ENCODE results near the gene GRIK4. TPM values are rescaled to one million over a fixed set of nuclear protein-coding genes. Genes with fewer than 3 reads are reported as not detected.
A peak's percentile ranks its signal among the peaks of the same experiment; 100 is the strongest.

GRIK4 gene
- total and polyA plus RNA-seq, 2 of the 4 experiments (the other 2 are of a cell fraction), result 0.18 to 0.38 TPM

GRCh38 chr11:120858740-120859139 is 347.2 kb downstream of the GRIK4 start:
- intact Hi-C loops (cut with micrococcal nuclease) (no loop called here), in situ Hi-C loops (cut with MboI; ENCODE audit: low sequenced_read_pairs) (no loop called here), dilution Hi-C loops (cut with HindIII; ENCODE audit: low sequenced_read_pairs, unreplicated experiment) (no loop called here)
- Histone ChIP-seq H2BK120ac (ENCODE audit: low read depth, low read length) (no peak overlapping the region), H3K14ac (replicated peaks; ENCODE audit: low read depth, low read length) (no peak overlapping the region), H3K79me1 (ENCODE audit: low read depth in 1 of 2, low read length in 2 of 2) (no peaks in the 10 kb centered on the region), H3K56ac (ENCODE audit: extremely low read depth, insufficient read depth, low read length) (no peak overlapping the region), H3K9me3 (ENCODE audit: control insufficient read depth, insufficient read depth, low read length) (no peaks in the 10 kb centered on the region), H3K36me3 (ENCODE audit: control insufficient read depth, insufficient read depth, low read length) (no peaks in the 10 kb centered on the region), H3K23ac (ENCODE audit: low read depth, low read length) (no peak overlapping the region), H4K20me1 (ENCODE audit: insufficient read depth, low read length) (no peaks in the 10 kb centered on the region), H3K27me3 (ENCODE audit: control insufficient read depth, insufficient read depth, low read length) (peaks cover 2% of the 10 kb centered on the region), H2BK20ac (ENCODE audit: low read depth, low read length) (no peak overlapping the region), H3K18ac (ENCODE audit: low read depth, low read length) (no peak overlapping the region), H3K4me3 (ENCODE audit: insufficient read depth, low read depth, low read length) (no peak overlapping the region), H3K9me1 (ENCODE audit: insufficient read depth, low read length) (no peaks in the 10 kb centered on the region), H3K9ac (ENCODE audit: low read depth, low read length) (no peak overlapping the region), H3K27ac (ENCODE audit: insufficient read depth, low read length) (no peak overlapping the region), H3K4me2 (ENCODE audit: low read depth, low read length) (no peak overlapping the region), H3K4ac (ENCODE audit: low read depth, low read length) (no peak overlapping the region), H2AK9ac (replicated peaks; ENCODE audit: low read depth, low read length, poor library complexity) (no peak overlapping the region), H3K4me1 (ENCODE audit: control insufficient read depth, insufficient read depth, low read length) (no peaks in the 10 kb centered on the region), H4K91ac (ENCODE audit: insufficient read depth, low read depth, low read length) (no peak overlapping the region), H4K5ac (ENCODE audit: low read depth, low read length) (no peak overlapping the region), H2BK15ac (ENCODE audit: low read depth, low read length) (no peak overlapping the region), H2AFZ (replicated peaks; ENCODE audit: low read length, poor library complexity) (no peak overlapping the region), H4K8ac (ENCODE audit: low read depth in 2 of 2, low read length in 2 of 2) (no peak overlapping the region), H2BK5ac (ENCODE audit: low read depth, low read length, poor library complexity, severe bottlenecking) (no peak overlapping the region), H2AK5ac (ENCODE audit: low read depth, low read length) (no peak overlapping the region)
- DNase-seq, result peak; percentile 25
- BruUV-seq (replicated peaks), result no TSS peak
- WGBS, 2 experiments (ENCODE audit: extremely low coverage in 2 of 2, insufficient read length in 1 of 2), result no CpG with 5 or more reads among the region's 3 CpGs
- ChIA-PET CTCF (interaction anchor here (0.6 kb wide), 1 partner anchor 340 kb away, joined by 3 read pairs; no protein-coding TSS in a partner anchor), POLR2A (ENCODE audit: unreplicated experiment) (no interaction called here)
- TF ChIP-seq FOS (IDR thresholded peaks at IDR 0.05; ENCODE audit: low read depth, low read length) (no peak), CTCF (conservative IDR thresholded peaks at IDR 0.05; ENCODE audit: low read depth, low read length) (no peak), BHLHE40 (IDR thresholded peaks at IDR 0.05; ENCODE audit: low read depth, low read length) (no peak), NFE2L2 (IDR thresholded peaks at IDR 0.05; ENCODE audit: low read depth, low read length) (no peak), RFX5 (IDR thresholded peaks at IDR 0.05; ENCODE audit: low read depth, low read length) (no peak), RAD21 (IDR thresholded peaks at IDR 0.05; ENCODE audit: low read length) (no peak), ELK1 (IDR thresholded peaks at IDR 0.05; ENCODE audit: borderline replicate concordance, low read depth, low read length) (no peak), CHD1 (IDR thresholded peaks at IDR 0.05; ENCODE audit: low read depth, low read length) (no peak), MAFK (IDR thresholded peaks at IDR 0.05; ENCODE audit: low read depth, low read length) (no peak), CEBPB (IDR thresholded peaks at IDR 0.05; ENCODE audit: low read depth, low read length) (no peak), RCOR1 (IDR thresholded peaks at IDR 0.05; ENCODE audit: insufficient replicate concordance, low read length) (no peak), MAZ (IDR thresholded peaks at IDR 0.05; ENCODE audit: borderline replicate concordance, low read depth, low read length) (no peak), MXI1 (IDR thresholded peaks at IDR 0.05; ENCODE audit: borderline replicate concordance, low read depth, low read length) (no peak), POLR2A (IDR thresholded peaks at IDR 0.05; ENCODE audit: low read depth, low read length) (no peak), USF2 (IDR thresholded peaks at IDR 0.05; ENCODE audit: low read depth, low read length) (no peak)
- ATAC-seq (ENCODE audit: low read depth), result peak; percentile 44
